Measurements from ENCODE around the gene SEMA6A. TPM values are rescaled to one million over a fixed set of nuclear protein-coding genes. Genes with fewer than 3 reads are reported as not detected.

The SEMA6A gene
- total RNA-seq, 2 donors from 2014 or later: 7.4 to 11.4 TPM

DNA sequence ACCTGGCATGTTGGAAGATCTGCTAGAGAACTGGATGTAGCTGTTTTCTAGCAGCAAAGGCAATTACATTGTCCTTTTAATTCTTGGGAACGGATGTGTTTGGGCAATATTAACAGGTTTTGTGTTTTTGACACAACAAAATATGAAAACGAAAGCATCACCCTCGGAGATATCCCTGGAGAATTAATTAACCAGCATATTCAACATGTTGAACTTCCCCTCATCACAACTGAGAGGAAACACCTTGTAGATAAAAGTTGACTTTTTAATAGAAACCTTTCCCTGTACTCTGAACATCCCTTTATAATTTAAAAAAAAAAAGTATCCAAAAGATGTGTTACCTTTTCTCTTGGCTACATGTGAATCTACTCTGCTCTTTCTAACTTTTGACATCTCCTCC lies 13.0 kb downstream of the SEMA6A start:
- no peaks in the 10 kb centered on the region for H3K27me3 ChIP-seq (replicated peaks; ENCODE audit: insufficient read depth)
- no peaks in the 10 kb centered on the region for H3K36me3 ChIP-seq
- DNase-seq (ENCODE audit: low spot score) (no peak), ATAC-seq (ENCODE audit: insufficient number of reproducible peaks, low FRiP score, low read depth) (no peak)
- H3K4me3 ChIP-seq: no peak overlapping the region
- no peaks in the 10 kb centered on the region for H3K9me3 ChIP-seq
- TF ChIP-seq CTCF (IDR thresholded peaks at IDR 0.05): no peak
- H3K4me1 ChIP-seq (ENCODE audit: control insufficient read depth in 1 of 2, low read depth in 2 of 2): peaks cover 0 to 2% of the 10 kb centered on the region in 2 donors
- no peak overlapping the region for H3K27ac ChIP-seq

DNA sequence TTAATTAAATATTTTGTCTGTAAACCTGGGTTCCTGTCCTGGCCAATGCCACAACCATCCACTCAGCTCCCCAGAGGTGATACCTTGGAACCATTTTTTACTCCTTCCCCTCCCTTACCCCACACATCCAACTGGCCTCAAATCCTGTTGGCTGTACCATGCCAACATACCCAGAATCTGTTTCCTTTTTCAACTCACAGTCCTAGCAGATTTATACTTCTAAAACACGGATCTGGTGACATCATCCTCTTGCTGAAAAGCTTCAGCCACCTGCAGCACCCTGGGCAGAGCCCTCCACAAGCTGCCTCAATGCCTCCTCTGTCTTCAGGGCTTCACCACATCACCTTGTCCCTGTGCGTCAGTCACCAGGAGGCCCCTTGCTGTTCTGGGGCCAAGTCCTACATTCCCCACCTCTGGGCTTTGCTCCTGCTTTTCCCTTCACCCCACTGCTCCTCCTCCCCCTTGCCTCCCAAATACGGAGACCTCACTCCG lies 14.9 kb downstream of the SEMA6A start:
- H3K27me3 ChIP-seq (replicated peaks; ENCODE audit: insufficient read depth): no peaks in the 10 kb centered on the region
- no peaks in the 10 kb centered on the region for H3K4me1 ChIP-seq (ENCODE audit: control insufficient read depth in 1 of 2, low read depth in 2 of 2)
- no peak overlapping the region for H3K27ac ChIP-seq
- no peak for TF ChIP-seq CTCF (IDR thresholded peaks at IDR 0.05)
- ATAC-seq (ENCODE audit: insufficient number of reproducible peaks, low FRiP score, low read depth): no peak
- H3K9me3 ChIP-seq: no peaks in the 10 kb centered on the region
- no peaks in the 10 kb centered on the region for H3K36me3 ChIP-seq
- no peak for DNase-seq (ENCODE audit: low spot score)
- no peak overlapping the region for H3K4me3 ChIP-seq

- ATAC-seq (ENCODE audit: insufficient number of reproducible peaks, low FRiP score, low read depth) (no peak), DNase-seq (ENCODE audit: low spot score) (no peak)
- TF ChIP-seq CTCF (IDR thresholded peaks at IDR 0.05): no peak
- Histone ChIP-seq H3K27ac (no peak overlapping the region), H3K4me1 (ENCODE audit: control insufficient read depth in 1 of 2, low read depth in 2 of 2) (no peaks in the 10 kb centered on the region), H3K9me3 (no peaks in the 10 kb centered on the region), H3K4me3 (no peak overlapping the region), H3K36me3 (no peaks in the 10 kb centered on the region), H3K27me3 (replicated peaks; ENCODE audit: insufficient read depth) (no peaks in the 10 kb centered on the region)
Measured at GRCh38 chr5:116559239-116559638, 15.4 kb downstream of the SEMA6A start.

DNA sequence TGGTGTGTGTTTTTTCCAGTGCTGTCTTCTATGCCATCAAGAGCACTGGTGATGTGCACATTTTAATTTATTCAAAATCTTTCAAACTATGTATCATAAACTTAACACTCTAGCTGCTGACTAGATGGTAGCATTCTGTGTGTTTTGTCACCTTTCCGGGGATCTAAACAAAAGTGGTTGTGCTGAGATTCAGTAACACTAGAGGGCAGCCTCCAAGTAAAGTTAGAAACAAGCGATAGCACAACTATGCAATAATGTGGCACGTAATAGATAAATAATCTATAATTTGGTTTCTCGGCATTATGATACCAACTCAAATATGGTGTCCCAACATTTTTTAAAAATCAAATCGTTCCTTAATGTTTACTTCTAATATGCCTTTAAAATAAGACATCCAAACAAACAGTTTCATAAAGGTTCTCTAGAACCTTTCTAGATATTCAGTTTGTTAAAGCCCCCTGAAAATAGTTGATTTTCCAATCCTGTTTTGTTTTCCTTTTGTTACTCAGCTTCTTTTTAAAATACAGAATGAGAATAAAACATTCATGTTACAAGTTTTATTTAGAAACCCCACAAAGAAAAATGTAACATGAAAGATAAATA lies 16.9 kb downstream of the SEMA6A start:
- Histone ChIP-seq H3K4me3 (no peak overlapping the region), H3K4me1 (ENCODE audit: control insufficient read depth in 1 of 2, low read depth in 2 of 2) (no peaks in the 10 kb centered on the region), H3K27ac (no peak overlapping the region), H3K27me3 (replicated peaks; ENCODE audit: insufficient read depth) (no peaks in the 10 kb centered on the region), H3K36me3 (no peaks in the 10 kb centered on the region), H3K9me3 (no peaks in the 10 kb centered on the region)
- ATAC-seq (ENCODE audit: insufficient number of reproducible peaks, low FRiP score, low read depth) (no peak), DNase-seq (ENCODE audit: low spot score) (no peak)
- TF ChIP-seq CTCF (IDR thresholded peaks at IDR 0.05): peak; percentile 30

DNA sequence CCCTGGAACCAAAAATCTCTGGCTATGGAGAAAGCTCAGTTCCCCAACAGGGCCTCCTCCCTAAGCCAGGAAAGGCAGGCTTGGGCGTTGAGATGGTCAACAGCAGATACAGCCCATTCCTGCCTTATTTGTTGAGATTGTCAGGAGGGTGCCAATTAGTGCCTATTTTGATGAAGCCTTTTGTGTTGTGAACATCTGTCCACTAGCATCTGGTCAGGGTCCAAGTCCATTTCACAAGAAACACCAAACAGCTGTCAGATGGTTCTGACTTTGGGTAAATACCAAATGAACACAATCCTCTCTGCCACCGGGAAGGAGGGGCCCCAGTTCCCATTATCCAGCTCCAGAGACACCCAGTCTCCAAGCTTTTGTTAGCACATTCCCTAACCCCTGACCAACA lies 19.9 kb downstream of the SEMA6A start:
- no peak for ATAC-seq (ENCODE audit: insufficient number of reproducible peaks, low FRiP score, low read depth)

More for the DNA sequence above, 19.9 kb downstream of the SEMA6A start:
- Histone ChIP-seq H3K27ac (no peak overlapping the region), H3K9me3 (no peaks in the 10 kb centered on the region), H3K4me1 (ENCODE audit: control insufficient read depth in 1 of 2, low read depth in 2 of 2) (no peaks in the 10 kb centered on the region), H3K4me3 (no peak overlapping the region), H3K27me3 (replicated peaks; ENCODE audit: insufficient read depth) (no peaks in the 10 kb centered on the region), H3K36me3 (no peaks in the 10 kb centered on the region)
- TF ChIP-seq CTCF (IDR thresholded peaks at IDR 0.05): no peak
- DNase-seq (ENCODE audit: low spot score): no peak
